Upper lobe of right lung (tissue), 1 donor: ENCODE measurements around the gene PEPD. TPM values are rescaled to one million over a fixed set of nuclear protein-coding genes. Genes with fewer than 3 reads are reported as not detected.

Experiments
- ATAC-seq: fragments of 200-7000 bp; cut with Tn5 transposase; one replicate; pipeline ENCODE4 v1.9.1; 2020; ENCODE audit warnings: mild to moderate bottlenecking, moderate library complexity
- DNase-seq: peaks from one replicate; pipeline ENCODE4 v3.0.0-alpha.2; 2020
- H3K27ac ChIP-seq: fragments of 200-600 bp; one replicate; pipeline ENCODE4 v1.8.0; 2022
- H3K27me3 ChIP-seq: fragments of 200-600 bp; one replicate; pipeline ENCODE4 v1.8.0; 2022; ENCODE audit warnings: mild to moderate bottlenecking
- H3K36me3 ChIP-seq: fragments of 200-600 bp; one replicate; pipeline ENCODE4 v1.8.0; 2022
- H3K4me1 ChIP-seq: fragments of 200-600 bp; one replicate; pipeline ENCODE4 v1.8.0; 2022
- H3K4me3 ChIP-seq: fragments of 200-600 bp; one replicate; pipeline ENCODE4 v1.8.0; 2022; ENCODE audit warnings: mild to moderate bottlenecking
- H3K9me3 ChIP-seq: fragments of 200-600 bp; one replicate; pipeline ENCODE4 v1.8.0; 2022
- intact Hi-C: fragments of 100-400 bp; cut with DNase I; formaldehyde crosslinking; loops from one replicate; pipeline ENCODE4 v1.11.0; 2022
- total RNA-seq: library from RNA; stranded (reverse); fragmentation: NEBNext Ultra II Directional; extraction: Animal tissue kit (Norgen Biotek cat#: 25700); gene quantifications from one replicate; pipeline ENCODE4 v1.2.1, GENCODE V29; 2021
- TF ChIP-seq, protein P1 (sequence below): fragments of 200-600 bp; IDR thresholded peaks from one replicate; pipeline ENCODE4 v1.8.0; 2022; ENCODE audit warnings: antibody characterized with exemption
- donor health status: DM: no; HTN: yes; CAD: no; lungs with severe emphysema.

Gene PEPD
- total RNA-seq, 1 donor from 2014 or later, result 78.4 TPM

DNA sequence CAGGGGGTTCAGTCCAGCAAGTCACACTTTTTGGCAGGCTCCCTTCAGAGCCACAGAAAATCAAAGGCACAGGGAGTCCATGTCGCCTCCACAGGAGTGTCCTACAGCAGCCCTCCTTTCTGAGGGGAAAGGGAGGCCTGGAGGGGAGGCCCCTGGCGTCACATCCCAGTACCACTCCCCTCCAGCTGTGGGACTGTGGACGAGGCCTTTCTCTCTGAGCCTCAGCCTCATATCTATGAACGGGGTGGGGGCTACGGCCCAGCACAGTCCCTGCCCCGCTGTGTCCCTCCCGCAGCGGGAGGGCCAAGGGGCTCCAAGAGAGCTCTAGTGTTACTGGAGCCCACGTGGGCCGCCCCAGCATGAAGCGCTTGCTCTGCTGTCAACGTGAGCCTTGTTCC is 23.8 kb downstream of the PEPD start:
- Histone ChIP-seq H3K36me3 (peaks cover 13% of the 10 kb centered on the region), H3K4me1 (no peaks in the 10 kb centered on the region), H3K27ac (no peak overlapping the region), H3K9me3 (no peaks in the 10 kb centered on the region), H3K4me3 (no peak overlapping the region), H3K27me3 (no peaks in the 10 kb centered on the region)
- TF ChIP-seq, protein P1, sequence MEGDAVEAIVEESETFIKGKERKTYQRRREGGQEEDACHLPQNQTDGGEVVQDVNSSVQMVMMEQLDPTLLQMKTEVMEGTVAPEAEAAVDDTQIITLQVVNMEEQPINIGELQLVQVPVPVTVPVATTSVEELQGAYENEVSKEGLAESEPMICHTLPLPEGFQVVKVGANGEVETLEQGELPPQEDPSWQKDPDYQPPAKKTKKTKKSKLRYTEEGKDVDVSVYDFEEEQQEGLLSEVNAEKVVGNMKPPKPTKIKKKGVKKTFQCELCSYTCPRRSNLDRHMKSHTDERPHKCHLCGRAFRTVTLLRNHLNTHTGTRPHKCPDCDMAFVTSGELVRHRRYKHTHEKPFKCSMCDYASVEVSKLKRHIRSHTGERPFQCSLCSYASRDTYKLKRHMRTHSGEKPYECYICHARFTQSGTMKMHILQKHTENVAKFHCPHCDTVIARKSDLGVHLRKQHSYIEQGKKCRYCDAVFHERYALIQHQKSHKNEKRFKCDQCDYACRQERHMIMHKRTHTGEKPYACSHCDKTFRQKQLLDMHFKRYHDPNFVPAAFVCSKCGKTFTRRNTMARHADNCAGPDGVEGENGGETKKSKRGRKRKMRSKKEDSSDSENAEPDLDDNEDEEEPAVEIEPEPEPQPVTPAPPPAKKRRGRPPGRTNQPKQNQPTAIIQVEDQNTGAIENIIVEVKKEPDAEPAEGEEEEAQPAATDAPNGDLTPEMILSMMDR, result no peak
- ATAC-seq (no peak), DNase-seq (no peak)
- intact Hi-C loops, result no loop called here

DNA sequence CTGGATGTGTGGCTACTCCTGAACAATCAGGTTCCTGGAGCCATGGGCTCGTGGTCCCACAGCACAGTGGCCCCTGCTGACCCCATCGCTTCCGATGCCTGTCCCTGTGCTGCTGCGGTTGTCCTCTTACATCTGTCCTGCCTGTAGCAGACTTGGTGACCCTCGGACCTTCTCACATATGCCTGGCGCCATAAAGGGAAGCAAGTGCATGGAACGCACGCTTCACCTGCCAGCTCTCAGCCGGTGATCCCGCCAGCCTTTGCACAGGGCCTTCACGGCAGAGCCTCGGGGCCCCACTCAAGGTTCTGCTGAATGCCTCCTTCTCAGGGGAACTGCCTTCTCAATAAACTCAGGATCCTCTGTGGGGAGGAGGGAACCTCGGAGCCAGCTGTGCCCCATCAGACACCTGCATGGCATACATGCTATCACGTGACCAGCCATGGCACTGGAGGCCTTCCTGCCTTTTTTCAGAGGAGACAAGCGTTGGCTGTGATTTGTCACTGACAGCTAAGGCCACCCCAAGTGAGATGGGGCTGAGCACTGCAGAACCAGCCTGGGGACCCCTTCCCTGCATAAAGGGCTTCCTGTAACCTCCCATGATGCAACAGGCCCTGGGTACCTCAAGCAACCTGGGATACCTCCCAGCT is 24.3 kb downstream of the PEPD start:
- H3K4me1 ChIP-seq, result no peaks in the 10 kb centered on the region
- ATAC-seq, result no peak
- no peak overlapping the region for H3K4me3 ChIP-seq
- TF ChIP-seq, protein P1, result no peak
- no peak overlapping the region for H3K27ac ChIP-seq
- intact Hi-C loops, result no loop called here
- H3K27me3 ChIP-seq, result no peaks in the 10 kb centered on the region
- H3K36me3 ChIP-seq, result peaks cover 13% of the 10 kb centered on the region
- DNase-seq, result no peak
- no peaks in the 10 kb centered on the region for H3K9me3 ChIP-seq

DNA sequence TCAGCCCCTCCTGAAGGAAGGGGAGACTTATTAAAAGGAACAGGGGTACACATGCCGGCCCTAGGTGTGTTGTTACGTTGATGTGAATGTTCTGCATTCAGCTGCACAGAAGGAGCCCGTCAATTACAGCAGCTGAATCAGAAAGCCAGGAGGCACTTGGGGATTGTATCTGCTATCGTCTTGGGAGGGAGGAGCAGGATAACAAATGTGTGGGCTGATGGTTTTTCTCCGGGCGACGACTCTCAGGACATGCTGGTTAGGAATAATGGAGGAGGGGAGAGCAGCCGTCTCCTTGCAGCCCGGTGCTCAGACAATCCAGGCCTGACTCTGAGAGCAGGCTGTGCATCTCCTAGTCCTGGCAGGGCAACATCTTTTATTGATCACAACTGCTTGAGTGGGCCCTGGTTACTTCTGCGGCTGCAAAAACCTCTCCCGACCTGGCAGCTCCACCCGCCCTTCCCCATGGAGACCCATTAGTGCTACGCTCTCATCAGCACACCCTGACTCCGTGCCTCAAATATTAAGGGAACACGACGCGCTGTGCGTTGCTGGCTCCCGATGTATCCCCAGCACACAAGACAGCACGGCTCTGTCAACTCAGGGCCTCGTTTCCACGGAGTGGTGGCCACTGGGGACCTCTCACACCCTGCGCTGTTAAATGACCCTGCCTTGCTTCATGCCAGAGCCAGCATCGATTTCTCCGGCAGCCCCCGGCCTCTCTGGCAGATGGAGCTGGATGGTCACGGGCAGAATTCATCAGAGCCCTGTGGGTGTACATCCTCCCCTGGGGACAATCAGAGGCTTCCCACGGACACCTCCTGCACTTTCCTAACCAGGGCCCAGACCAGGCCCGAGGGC is 25.3 kb downstream of the PEPD start:
- Histone ChIP-seq H3K4me3 (no peak overlapping the region), H3K36me3 (peaks cover 13% of the 10 kb centered on the region), H3K4me1 (no peaks in the 10 kb centered on the region), H3K27ac (no peak overlapping the region), H3K27me3 (no peaks in the 10 kb centered on the region), H3K9me3 (no peaks in the 10 kb centered on the region)
- intact Hi-C loops, result no loop called here
- TF ChIP-seq, protein P1, result no peak
- DNase-seq (no peak), ATAC-seq (no peak)

DNA sequence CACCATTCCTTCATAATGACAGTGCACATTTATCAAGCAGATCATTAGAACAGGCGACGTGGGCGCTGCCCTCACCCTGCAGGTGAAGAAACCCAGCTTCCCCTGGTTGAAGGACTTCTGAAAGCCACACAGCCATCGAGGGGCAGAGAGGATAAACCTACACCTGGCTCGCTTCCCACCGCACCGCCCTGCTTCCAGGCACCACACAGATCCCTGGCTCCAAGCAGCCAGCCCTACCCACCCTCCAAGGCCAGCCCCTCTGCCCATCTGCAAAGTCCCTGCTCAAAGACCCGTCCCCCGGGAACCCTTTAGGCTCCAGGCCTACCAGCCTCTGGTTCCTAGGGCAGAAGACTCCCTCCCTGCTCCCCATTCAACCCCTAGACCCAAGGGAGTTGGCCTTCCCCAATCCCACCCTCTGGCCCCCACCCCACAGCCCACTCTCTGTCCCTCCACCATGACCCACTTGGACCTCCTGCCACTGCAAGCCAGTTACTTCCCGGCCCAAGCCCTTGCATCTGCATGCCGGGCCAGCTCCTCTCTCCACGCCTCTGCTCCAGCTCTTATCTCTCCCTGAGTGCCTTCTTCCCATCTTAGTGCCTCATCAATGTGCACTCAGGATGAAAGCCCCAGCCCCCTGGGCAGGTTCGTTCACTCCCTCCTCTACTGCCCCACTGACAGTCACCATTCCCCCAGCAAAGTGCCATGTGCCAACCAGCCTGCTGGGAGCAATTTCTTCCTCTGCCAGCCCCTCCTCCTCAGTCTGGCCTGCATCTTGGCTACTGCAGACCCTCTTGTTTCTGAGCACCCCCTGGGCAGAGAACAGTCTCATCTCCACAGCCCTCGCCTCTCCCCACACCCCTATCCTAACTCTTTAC is 28.0 kb downstream of the PEPD start:
- H3K27ac ChIP-seq, result no peak overlapping the region
- no peak for DNase-seq
- H3K36me3 ChIP-seq, result no peaks in the 10 kb centered on the region
- TF ChIP-seq, protein P1, result no peak
- no peaks in the 10 kb centered on the region for H3K27me3 ChIP-seq
- intact Hi-C loops, result no loop called here
- ATAC-seq, result no peak
- H3K4me3 ChIP-seq, result no peak overlapping the region
- H3K9me3 ChIP-seq, result no peaks in the 10 kb centered on the region
- H3K4me1 ChIP-seq, result no peaks in the 10 kb centered on the region

DNA sequence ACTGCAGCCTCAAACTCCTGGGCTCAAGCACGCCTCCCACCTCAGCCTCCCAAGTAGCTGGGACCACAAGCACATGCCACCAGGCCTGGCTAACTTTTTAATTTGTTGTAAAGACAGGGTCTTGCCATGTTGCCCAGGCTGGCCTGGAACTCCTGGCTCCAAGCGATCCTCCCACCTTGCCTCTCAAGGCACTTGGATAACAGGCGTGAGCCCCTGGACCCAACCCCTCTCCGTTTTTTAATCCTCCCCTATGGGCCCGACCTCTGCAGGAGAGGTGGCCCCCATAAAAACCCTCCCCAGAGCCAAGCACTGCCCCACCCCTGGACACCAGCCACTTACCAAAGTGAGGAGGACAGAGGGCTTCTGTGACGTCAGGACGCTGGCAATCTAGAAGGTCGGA is 28.6 kb downstream of the PEPD start:
- intact Hi-C loops, result no loop called here
- Histone ChIP-seq H3K4me1 (no peaks in the 10 kb centered on the region), H3K4me3 (no peak overlapping the region), H3K27me3 (no peaks in the 10 kb centered on the region), H3K9me3 (no peaks in the 10 kb centered on the region), H3K27ac (no peak overlapping the region), H3K36me3 (no peaks in the 10 kb centered on the region)
- TF ChIP-seq, protein P1, result no peak
- DNase-seq (no peak), ATAC-seq (no peak)
